ENCODE measurements around the gene FOXD3.
"Not testable (repeated sequence)": the region's sequence is repeated elsewhere in the genome, so short reads cannot be mapped to it uniquely, and the experiment has no call there.

FOXD3 gene

GRCh38 chr1:63321066-63321784, 1.1 kb upstream of the FOXD3 start:
- no peak for DNase-seq

GRCh38 chr1:63321785-63322113, 618 bp upstream of the FOXD3 start:
- no peak for DNase-seq

DNA sequence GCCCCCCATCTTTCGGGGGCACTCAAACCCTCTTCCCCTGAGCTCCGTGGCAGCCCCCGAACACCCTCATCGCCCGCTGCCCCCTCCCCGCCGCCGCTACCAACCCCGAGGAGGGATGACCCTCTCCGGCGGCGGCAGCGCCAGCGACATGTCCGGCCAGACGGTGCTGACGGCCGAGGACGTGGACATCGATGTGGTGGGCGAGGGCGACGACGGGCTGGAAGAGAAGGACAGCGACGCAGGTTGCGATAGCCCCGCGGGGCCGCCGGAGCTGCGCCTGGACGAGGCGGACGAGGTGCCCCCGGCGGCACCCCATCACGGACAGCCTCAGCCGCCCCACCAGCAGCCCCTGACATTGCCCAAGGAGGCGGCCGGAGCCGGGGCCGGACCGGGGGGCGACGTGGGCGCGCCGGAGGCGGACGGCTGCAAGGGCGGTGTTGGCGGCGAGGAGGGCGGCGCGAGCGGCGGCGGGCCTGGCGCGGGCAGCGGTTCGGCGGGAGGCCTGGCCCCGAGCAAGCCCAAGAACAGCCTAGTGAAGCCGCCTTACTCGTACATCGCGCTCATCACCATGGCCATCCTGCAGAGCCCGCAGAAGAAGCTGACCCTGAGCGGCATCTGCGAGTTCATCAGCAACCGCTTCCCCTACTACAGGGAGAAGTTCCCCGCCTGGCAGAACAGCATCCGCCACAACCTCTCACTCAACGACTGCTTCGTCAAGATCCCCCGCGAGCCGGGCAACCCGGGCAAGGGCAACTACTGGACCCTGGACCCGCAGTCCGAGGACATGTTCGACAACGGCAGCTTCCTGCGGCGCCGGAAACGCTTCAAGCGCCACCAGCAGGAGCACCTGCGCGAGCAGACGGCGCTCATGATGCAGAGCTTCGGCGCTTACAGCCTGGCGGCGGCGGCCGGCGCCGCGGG, 837 bp downstream of the FOXD3 start:
- no peak for DNase-seq

DNA sequence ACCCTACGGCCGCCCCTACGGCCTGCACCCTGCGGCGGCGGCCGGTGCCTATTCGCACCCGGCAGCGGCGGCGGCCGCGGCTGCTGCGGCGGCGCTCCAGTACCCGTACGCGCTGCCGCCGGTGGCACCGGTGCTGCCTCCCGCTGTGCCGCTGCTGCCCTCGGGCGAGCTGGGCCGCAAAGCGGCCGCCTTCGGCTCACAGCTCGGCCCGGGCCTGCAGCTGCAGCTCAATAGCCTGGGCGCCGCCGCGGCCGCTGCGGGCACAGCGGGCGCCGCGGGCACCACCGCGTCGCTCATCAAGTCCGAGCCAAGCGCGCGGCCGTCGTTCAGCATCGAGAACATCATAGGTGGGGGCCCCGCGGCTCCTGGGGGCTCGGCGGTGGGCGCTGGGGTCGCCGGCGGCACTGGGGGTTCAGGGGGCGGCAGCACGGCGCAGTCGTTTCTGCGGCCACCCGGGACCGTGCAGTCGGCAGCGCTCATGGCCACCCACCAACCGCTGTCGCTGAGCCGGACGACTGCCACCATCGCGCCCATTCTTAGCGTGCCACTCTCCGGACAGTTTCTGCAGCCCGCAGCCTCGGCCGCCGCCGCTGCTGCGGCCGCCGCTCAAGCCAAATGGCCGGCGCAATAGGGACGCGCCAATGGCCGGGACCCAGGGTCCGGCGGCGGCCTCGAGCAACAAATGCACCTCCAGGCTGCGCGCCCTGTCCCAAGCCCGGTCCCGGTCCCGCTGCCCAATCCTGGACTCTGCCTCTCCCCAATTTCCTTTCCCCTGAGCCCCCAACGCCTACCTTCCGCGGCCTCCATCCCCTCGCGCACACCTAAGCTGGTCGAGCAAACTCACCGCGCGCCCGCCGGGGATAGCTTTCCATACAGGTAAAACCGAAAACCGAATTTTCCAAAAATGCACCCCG, 1.8 kb downstream of the FOXD3 start:
- DNase-seq = no peak

DNA sequence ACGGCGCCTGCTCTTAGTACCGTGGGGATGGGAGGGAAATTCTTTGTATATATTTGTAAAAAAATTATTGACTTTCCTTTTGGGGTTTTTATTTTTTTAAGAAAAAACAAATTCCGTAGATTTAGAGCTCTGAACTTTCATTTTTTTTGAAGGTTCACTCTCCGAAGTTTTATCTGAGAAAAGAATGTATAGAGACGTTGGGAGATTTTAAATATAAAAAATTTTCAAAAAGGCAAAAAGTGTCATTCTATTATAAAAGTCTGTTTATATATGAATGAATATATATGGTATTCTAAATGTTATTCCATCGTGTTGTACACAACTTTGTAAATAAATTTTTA, 2.4 kb downstream of the FOXD3 start:
- no peak for DNase-seq

DNA sequence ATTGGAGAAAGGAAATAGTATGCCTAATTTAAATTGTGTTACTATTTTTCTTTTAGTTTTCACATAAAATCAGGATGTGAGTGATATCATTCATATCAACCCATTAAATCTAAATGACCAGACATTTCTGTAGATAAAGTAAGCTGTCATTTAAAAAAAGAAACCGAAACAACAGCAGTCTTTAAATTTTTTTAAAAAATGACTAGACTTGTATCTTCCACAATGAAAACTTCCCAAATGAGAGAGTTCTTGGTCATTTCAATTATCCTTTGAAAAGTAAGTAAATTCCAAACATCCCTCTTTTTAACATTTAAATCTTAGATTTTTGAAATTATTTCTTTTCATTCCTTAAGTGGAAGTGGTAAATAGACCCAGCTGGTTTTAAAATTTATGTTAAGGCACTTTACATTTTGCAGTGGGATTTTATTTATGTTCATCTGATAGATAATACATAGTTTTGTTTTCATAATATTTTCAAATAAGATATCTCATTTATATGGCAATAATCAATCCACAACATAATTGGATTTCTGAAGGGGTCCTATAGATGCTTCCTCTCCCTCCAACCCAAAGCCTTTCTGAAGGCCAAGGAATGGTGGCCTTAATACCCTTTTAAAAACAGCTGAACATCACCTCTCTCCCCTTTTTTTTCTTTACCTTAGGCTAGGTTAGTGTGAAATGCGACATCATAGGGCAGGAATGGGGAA, 3.1 kb downstream of the FOXD3 start:
- DNase-seq = no peak

DNA sequence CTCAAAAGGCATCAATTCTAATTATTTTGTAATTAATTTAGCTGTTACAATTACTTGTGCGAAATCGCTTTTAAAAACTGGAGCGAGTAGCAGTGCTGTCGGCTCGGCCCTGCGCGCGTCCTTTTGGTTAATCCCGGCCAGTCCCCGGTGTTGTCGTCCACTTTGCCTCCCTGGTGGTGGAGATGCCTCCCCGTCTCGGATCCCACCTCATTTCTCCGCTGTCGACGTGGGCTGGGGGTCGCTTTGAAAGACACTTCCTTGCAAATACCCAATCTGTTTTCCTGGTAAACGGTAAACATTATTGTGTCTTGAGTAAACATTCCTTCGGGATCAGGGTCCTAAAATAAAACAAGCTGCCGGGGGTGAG, 3.7 kb downstream of the FOXD3 start:
- DNase-seq = no peak

DNA sequence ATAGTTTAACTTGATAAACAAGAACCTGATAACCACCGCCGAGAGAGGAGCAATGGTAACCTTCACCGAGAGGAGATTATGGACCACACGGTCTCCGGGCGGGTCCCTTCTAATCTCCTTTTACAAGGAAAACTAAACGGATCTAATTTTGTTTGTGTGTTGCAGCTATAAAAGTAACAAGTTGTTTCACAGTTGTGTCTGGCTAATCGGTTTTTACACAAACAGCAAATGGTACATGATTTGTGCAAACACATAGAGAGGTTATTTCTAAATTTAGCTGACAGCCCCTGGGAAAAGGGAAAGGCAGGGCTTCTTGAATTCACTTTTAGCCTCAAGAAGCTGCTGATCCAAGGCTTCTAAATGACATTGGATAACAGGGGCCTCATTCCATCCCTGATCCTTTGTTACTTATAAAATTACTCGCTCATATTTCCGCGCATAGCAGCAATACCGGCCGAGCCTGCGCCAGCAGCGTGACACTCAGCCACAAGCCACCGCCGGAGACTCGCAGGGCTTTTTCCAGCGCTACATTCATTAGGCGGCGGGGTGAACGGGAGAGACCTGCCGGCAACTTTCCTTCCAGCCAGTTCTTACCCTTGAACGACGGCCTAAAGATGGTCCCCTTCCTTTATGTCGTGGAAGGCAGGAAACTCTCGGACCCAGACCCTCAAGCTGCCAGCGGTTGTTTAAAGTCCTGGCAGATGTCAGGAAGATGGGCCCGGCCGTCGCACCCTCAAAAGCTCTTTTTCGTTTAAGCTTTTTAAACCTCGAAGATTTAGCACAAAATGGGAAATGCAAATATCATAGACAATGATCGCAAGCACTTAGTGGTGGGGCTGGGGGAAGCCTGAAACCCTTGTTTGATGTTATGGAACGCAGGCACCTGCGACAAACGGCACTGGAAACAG, 4.4 kb downstream of the FOXD3 start:
- DNase-seq = no peak

DNA sequence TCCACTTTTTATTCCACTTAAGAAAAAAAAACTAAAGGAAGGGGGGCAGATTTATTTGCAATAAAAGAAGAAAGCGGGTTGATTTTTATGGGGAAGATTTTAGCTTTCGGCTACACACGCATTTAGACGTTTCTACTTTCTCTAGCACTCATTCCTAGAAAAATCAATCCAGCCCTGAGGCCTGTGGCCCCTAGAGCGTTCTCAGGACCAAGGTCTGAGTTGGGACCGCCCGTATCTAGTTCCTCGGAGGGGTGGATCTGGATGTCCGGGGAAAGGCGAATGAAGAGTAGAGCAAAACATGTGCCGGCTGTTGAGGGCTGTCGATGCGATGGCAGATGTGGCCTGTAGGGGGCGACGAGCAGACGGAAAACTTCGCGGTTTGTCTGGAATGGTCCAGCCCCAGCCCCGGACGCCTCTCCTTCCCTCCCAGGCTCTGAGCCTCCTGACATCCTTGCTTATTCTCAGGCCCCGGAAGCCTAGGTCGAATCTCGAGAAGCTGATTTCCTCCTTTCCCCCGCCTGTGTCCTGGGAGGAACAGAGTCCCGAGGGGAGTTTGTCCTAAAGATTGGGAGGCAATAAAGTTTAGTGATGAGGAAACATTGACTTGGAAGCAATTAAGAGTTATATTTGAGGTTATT, 5.2 kb downstream of the FOXD3 start:
- DNase-seq = no peak

DNA sequence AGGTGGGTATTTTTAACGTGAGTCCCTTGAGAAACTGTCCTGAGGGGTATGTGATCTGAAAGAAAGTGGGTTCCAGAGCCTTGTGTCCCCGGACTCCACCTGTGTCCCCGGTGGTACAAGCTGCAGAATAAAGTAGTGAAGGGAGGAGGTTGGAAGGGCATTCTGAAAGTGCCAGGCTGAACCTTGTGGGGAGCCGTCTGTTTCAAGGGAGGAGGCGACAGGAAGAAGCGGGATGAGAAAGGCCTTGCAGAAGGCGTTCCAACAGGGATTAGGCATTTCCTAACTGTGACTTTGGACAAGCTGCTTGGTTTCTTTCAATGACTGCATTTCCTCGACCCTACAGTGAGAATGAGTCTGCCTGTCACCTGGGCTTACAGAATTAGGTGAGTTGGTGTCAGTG, 5.8 kb downstream of the FOXD3 start:
- no peak for DNase-seq

- DNase-seq = no peak
Measured at GRCh38 chr1:63328781-63329180, 6.4 kb downstream of the FOXD3 start.

GRCh38 chr1:63329621-63330330, 7.4 kb downstream of the FOXD3 start:
- no peak for DNase-seq

DNA sequence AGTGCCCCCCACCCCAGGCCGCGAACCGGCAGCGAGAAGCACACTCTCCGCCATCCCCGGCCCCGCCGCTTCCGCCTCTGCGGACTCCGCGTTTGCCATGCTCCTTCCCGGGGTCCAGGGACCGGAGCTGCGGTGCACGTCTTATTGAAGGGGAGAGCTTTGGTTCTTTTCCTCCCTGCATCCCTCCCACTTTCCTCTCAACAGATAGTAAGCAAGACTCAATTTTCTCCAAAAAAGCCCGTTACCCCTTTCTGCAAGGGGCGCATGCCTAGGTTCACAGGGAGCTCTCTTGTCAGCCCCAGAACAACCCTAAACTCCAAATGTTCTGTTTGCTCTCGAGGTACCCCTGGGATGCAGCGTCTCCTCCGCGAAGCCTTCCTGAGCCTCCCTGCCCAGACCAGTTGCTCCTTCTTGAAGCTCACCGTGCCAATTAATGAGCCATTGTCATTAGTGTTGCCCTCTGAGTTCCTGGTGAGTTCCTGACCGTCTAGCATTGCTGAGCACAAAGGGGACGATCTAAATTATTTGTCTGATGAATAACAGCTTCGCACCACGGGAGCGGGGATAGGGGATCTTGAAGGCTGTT, 8.1 kb downstream of the FOXD3 start:
- DNase-seq = no peak

DNA sequence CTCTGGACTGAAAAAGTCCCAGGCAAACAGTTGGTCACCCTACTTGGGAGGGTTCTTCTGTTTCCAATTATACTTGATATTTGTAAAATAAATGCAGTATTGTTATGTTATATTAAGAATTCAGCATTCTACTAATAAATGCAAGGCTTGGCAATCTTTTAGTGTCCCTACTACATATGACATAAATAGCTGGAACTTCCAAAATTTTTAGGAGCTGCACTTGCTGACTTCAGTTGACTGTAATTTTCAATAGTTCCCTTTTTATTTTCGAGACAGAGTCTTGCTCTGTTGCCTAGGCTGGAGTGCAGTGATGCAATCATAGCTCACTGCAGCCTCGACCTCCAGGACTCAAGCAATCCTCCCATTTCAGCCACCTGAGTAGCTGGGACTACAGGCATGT, 20.0 kb downstream of the FOXD3 start:
- no peak for DNase-seq

DNA sequence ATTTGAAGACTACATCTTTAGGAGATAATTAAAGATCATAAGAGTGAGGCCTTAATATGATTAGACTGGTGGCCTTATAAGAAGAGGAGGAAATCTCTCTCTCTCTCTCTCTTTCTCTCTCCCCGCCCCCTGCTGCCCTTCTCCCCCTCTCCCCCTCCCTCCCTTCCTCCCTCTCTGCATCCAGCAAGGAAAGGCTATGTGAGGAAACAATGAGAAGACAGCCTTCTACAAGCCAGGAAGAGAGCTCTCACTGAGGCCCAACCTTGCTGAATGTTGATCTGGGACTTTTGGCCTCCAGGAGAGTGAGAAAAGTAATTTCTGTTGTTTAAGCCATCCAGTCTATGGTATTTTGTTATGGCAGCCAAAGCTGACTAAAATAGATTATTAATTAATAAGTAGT, 21.6 kb downstream of the FOXD3 start:
- DNase-seq = no peak

GRCh38 chr1:63350320-63350719, 28.0 kb downstream of the FOXD3 start:
- DNase-seq = no peak

DNA sequence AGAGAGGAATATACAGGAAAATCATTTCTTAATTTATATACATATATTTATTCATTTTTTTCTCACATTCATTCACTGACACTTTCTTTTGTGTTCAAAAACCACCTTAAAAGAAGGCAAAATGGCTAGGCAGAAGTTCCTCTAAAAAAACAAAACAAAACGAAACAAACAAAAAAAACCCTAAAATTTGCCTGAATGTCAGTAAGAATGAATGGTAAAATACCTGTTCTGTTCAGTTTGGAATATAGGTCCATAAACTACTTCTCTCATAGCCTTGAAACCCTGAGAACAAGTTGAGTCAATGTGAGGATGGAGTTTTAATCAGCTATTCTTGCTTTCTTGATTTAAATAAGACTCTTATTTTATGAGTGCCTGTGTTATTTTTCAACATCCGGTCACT, 30.4 kb downstream of the FOXD3 start:
- DNase-seq = no peak

GRCh38 chr1:63356234-63356633, 33.9 kb downstream of the FOXD3 start:
- DNase-seq = not testable (repeated sequence)

DNA sequence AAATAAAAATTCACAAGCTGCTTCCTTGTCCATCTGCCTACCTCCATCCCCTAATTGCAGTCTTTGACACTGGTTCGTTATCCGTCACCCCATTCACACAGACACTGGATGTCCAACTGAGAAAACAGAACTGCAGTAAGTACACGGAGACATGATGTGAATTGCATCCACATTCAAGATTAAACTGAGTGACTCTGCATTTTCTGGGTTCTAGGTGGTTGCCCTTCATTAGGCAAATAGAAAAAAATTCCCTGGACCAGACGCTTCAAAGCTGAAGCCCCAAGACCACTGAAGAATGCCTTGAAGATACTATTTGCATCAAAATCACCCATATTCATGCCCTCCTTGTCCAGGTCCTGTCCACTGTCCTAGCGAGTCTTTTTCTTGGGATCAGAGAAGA, 37.2 kb downstream of the FOXD3 start:
- no peak for DNase-seq

DNA sequence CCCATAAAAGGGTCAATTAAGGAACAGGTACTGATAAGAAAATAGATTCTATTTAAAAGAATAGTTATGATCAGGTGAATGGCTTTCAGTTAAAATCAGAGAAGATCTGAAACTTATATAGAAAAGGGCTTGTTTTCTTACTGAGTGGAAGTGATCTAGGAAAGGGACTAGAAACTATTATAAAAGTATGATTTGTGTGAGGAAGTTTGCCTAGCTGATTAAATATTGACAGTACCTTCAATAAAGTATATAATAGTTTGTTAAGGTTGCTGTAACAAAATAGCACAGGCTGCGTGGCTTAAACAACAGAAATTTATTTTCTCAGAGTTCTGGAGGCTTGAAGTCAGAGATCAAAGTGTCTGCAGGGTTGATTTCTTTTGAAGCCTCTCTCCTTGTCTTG, 39.7 kb downstream of the FOXD3 start:
- no peak for DNase-seq

Data from activated CD4-positive, CD25-positive, alpha-beta regulatory T cell (primary cell).